Neutrophil (primary cell): Measurements from ENCODE around the gene LCA5.
"Not testable (repeated sequence)": the region's sequence is repeated elsewhere in the genome, so short reads cannot be mapped to it uniquely, and the experiment has no call there.

Experiments used
- H3K27ac ChIP-seq: fragments of 200-600 bp; sonication (generic); 2 replicates; pipeline ENCODE4 v1.5.1; 2016; ENCODE audit warnings: mild to moderate bottlenecking, moderate library complexity
- H3K27me3 ChIP-seq: fragments of 200-600 bp; sonication (generic); 2 replicates; pipeline ENCODE4 v1.6.0; 2016; ENCODE audit warnings: mild to moderate bottlenecking
- H3K36me3 ChIP-seq: fragments of 200-600 bp; sonication (generic); 2 replicates; pipeline ENCODE4 v1.5.1; 2017
- H3K4me1 ChIP-seq, 2 experiments: fragments of 200-600 bp in 1 of 2; sonication (generic) in 1 of 2; 1 replicate in 1 of 2; 2 replicates in 1 of 2; pipeline versions ENCODE4 v1.5.1 to v1.6.1; 2013 to 2016; ENCODE audit warnings: low read depth in 1 of 2, low read length in 1 of 2, mild to moderate bottlenecking in 1 of 2, moderate library complexity in 1 of 2; ENCODE audit not compliant: control insufficient read depth in 1 of 2, insufficient read depth in 1 of 2
- H3K4me3 ChIP-seq, 2 experiments: fragments of 200-600 bp in 1 of 2; sonication (generic) in 1 of 2; 1 replicate in 1 of 2; 2 replicates in 1 of 2; pipeline ENCODE4 v1.5.1; 2013 to 2016; ENCODE audit warnings: low read depth in 1 of 2, low read length in 1 of 2, mild to moderate bottlenecking in 1 of 2, moderate library complexity in 1 of 2
- H3K9me3 ChIP-seq: fragments of 200-600 bp; sonication (generic); 2 replicates; pipeline ENCODE4 v1.5.1; 2016
- TF ChIP-seq, protein P1 (sequence below): fragments of 200-600 bp; sonication (generic); IDR thresholded peaks from 2 replicates; pipeline ENCODE4 v1.5.1; 2016; ENCODE audit warnings: antibody characterized with exemption

Gene LCA5

DNA sequence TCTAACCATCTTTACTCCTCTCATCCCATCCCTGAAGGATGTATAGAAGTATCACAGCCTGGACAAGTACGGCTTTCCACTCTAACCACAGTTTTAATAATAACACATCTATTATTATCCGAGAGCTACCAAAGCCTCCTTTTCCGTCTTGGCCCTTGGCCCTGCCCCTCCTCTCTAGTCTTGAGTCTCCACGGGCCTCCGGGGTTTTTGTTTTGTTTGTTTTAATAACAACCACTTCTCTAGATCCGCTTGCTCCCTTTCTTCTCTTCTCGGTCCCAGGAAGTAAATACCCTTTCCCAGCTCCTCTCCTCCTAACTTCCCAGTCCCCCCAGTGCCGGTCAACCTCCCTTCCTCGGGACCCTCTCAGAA lies 661 bp downstream of the LCA5 start:
- no peak overlapping the region for H3K27ac ChIP-seq
- H3K4me3 ChIP-seq = peak overlapping the region; percentile 63 to 69

DNA sequence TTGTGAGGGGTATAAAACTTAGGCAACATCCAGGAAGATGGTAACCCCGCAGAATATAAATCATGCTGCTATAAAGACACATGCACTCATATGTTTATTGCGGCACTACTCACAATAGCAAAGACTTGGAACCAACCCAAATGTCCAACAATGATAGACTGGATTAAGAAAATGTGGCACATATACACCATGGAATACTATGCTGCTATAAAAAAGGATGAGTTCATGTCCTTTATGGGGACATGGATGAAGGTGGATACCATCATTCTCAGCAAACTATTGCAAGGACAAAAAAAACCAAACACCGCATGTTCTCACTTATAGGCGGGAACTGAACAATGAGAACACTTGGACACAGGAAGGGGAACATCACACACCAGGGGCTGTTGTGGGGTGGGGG lies 7.7 kb downstream of the LCA5 start:
- not testable (repeated sequence) for H3K4me1 ChIP-seq, H3K4me3 ChIP-seq, H3K36me3 ChIP-seq, H3K27ac ChIP-seq, H3K9me3 ChIP-seq, H3K27me3 ChIP-seq

More for the DNA sequence above, 661 bp downstream of the LCA5 start:
- TF ChIP-seq, protein P1, sequence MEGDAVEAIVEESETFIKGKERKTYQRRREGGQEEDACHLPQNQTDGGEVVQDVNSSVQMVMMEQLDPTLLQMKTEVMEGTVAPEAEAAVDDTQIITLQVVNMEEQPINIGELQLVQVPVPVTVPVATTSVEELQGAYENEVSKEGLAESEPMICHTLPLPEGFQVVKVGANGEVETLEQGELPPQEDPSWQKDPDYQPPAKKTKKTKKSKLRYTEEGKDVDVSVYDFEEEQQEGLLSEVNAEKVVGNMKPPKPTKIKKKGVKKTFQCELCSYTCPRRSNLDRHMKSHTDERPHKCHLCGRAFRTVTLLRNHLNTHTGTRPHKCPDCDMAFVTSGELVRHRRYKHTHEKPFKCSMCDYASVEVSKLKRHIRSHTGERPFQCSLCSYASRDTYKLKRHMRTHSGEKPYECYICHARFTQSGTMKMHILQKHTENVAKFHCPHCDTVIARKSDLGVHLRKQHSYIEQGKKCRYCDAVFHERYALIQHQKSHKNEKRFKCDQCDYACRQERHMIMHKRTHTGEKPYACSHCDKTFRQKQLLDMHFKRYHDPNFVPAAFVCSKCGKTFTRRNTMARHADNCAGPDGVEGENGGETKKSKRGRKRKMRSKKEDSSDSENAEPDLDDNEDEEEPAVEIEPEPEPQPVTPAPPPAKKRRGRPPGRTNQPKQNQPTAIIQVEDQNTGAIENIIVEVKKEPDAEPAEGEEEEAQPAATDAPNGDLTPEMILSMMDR = no peak
- Histone ChIP-seq H3K27me3 (peaks cover 48% of the 10 kb centered on the region), H3K36me3 (no peaks in the 10 kb centered on the region), H3K4me1 (peaks cover 12 to 19% of the 10 kb centered on the region in 2 experiments), H3K9me3 (no peaks in the 10 kb centered on the region)

DNA sequence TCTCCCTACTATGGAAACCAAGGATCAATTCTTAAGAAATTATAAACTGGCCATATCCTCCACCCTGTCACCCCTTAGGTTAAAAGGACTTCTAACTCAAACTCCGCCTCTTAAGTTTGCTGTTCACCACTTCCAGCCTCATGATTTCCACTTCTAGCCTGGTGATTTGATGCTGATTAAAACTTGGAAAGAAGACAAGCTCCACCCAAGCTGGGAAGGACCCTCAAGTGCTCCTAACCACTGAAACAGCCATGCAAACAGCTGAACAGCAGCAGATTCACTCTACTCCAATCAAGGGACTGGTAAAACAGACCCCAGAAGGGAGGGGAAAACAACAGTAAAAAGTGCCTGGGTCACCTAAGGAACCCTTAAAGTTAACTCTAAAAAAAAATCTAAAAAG lies 10.3 kb downstream of the LCA5 start:
- no peaks in the 10 kb centered on the region for H3K9me3 ChIP-seq
- TF ChIP-seq, protein P1 = no peak
- no peaks in the 10 kb centered on the region for H3K36me3 ChIP-seq
- H3K4me1 ChIP-seq = no peaks in the 10 kb centered on the region
- no peak overlapping the region for H3K27ac ChIP-seq
- H3K27me3 ChIP-seq = no peaks in the 10 kb centered on the region
- H3K4me3 ChIP-seq = no peak overlapping the region

DNA sequence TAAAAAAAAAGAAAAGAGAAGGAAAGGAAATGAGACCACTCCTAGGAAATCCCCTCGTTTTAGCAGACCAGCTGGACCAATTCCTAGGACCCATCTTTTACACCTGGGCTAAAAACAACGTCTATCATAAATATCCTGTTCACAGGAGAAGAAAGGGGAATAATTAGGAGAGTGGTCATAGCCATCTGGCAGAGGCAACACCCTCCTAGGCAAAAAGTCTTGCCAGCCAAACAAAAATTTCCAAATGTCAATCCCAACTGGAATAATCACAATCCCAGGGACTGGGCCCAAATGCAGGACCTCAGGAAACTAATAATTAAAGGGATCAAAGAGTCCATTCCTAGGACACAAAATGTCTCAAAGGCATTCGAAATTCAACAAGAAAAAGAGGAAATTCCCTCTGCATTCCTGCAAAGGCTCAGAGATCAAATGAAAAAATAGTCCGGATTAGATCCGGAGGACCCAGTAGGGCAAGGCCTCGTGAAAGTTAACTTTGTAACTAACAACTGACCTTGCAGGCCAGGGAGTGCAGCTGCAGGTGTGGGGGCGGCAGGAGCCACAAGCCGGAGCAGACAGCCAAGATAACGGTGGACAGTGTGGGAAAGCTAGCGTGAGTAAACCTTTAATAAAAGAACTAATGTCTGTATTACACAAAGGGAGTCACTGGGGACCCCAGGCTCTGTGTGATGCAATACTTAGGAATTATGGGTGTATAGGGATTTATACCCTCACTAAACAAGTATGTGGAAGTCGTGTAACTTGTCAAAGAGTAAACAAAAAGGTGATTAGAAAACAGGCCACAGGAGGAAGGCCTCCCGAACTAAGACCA lies 11.7 kb downstream of the LCA5 start:
- Histone ChIP-seq H3K27me3 (no peaks in the 10 kb centered on the region), H3K9me3 (no peaks in the 10 kb centered on the region), H3K36me3 (no peaks in the 10 kb centered on the region), H3K27ac (no peak overlapping the region), H3K4me1 (no peaks in the 10 kb centered on the region), H3K4me3 (no peak overlapping the region)
- TF ChIP-seq, protein P1 = no peak

DNA sequence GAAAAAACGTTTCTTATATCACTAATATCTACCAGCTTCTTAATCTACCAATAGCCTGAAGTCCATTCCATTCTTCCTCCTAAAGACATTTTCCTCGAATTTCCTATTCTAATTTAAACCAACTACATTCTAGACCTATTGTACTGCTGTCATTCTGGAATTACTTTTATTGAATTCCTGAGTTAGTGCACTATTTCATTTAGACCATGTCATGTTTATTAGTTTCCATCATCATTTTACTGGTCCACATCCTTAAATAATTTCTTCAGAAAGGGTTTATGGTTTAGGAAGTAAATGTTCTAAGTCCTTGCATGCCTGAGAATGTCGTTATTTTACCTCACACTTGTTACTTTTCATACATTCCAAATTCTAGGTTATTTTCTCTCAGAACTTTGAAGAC lies 13.2 kb downstream of the LCA5 start:
- no peaks in the 10 kb centered on the region for H3K4me1 ChIP-seq
- H3K27me3 ChIP-seq = no peaks in the 10 kb centered on the region
- no peak overlapping the region for H3K4me3 ChIP-seq
- no peak overlapping the region for H3K27ac ChIP-seq
- no peaks in the 10 kb centered on the region for H3K36me3 ChIP-seq
- H3K9me3 ChIP-seq = no peaks in the 10 kb centered on the region
- TF ChIP-seq, protein P1 = no peak

DNA sequence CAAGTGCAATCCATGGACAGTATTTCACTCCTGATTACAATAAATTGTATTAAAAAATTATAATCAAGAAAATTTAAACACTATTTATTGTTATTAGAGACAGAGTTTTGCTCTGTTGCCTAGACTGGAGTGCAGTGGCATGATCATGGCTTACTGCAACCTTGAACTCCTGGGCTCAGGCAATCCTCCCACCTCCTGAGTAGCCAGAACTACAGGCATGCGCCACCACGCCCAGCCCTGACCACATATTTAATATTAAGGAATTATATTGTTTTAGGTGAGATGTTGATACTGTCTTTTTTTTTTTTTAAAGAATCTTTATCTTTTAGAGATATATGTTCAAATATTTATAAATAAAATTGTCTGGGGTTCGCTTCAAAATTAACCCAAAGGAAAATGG lies 14.6 kb downstream of the LCA5 start:
- H3K27me3 ChIP-seq = no peaks in the 10 kb centered on the region
- H3K4me1 ChIP-seq = no peaks in the 10 kb centered on the region
- H3K27ac ChIP-seq = no peak overlapping the region
- no peaks in the 10 kb centered on the region for H3K9me3 ChIP-seq
- no peaks in the 10 kb centered on the region for H3K36me3 ChIP-seq
- TF ChIP-seq, protein P1 = no peak
- H3K4me3 ChIP-seq = no peak overlapping the region
